HG03095 (cell line): ENCODE results near the gene ERICH6.
"Not testable (repeated sequence)": the region's sequence is repeated elsewhere in the genome, so short reads cannot be mapped to it uniquely, and the experiment has no call there.

Source experiments
- ATAC-seq: cut with Tn5 transposase; IDR thresholded peaks from one replicate; pipeline ENCODE4 v1.9.1; 2021; ENCODE audit warnings: moderate library complexity; ENCODE audit not compliant: unreplicated experiment

The ERICH6 gene

DNA sequence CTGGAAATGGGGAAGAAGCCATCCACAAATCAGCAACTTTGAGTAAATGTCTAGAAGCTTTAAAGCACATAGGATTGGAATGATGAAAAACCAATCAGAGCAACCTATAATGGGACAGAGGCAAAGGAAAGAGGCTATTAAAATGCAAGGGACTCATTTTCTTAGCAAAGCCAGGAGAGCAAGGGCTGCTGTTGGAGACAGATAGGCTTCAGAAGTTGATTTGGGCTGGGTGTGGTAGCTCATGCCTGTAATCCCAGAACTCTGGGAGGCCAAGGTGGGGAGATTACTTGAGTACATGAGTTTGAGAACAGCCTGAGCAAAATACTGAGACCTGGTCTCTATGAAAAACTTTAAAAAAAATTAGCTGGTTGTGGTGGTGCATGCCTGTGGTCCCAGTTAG lies 16.1 kb downstream of the ERICH6 start:
- ATAC-seq, result no peak

DNA sequence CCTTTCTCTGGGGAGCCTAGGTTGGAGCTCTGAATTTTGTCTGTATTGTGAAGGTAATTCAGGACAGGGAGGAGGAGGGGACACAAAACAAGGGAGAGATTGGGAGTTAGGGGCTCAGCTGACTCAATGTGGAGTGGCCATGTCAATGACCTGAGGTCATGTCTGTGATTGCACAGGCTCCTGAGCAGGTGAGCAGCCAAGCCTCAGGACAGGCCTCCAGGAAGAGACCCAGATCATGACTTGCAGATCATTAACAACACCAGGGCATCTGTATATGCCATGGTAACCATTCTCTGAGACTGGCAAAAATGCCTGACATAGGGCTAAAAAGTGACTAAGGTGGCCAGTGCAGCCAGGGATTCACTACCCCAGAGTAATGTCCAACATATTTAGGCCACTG lies 20.9 kb downstream of the ERICH6 start:
- no peak for ATAC-seq

GRCh38 chr3:150682279-150682678 lies 21.4 kb downstream of the ERICH6 start:
- ATAC-seq, result no peak

DNA sequence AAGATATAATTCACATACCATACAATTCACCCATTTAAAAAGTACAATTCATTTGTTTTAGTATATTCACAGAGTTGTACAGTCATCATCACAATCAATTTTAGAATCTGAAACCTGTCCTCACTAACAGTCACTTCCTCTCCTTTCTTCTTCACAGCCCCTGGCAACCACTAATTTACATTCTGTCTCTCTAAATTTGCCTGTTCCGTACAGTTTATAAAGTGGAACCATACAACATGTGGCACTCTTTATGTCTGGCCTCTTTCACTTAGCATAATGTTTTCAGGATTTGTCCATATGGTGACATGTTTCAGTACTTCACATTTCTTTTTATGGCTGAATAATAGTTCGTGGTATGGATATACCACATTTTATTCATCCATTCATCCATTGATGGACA lies 22.7 kb downstream of the ERICH6 start:
- peak; percentile 88 for ATAC-seq

DNA sequence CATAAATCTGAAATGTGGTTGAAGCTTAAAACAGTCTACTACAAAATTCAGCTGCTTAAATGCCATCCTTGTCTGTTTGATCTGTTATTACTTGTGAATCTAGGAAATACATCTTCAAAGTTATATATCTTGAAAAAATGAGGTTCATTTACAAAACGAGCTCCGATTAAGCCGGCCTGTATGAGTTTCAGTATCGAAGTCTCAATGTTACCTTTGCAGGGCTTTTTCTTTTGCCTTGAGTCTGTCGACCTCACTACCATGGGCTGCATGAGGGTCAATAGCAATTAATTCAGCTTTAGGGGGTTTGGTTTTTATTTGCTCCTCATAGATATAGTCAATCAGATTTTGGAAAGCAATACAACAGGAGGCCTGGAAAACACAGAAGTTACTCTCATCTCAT lies 23.2 kb downstream of the ERICH6 start:
- no peak for ATAC-seq

- ATAC-seq, result no peak
Measured at GRCh38 chr3:150675587-150675986, 28.1 kb downstream of the ERICH6 start.

DNA sequence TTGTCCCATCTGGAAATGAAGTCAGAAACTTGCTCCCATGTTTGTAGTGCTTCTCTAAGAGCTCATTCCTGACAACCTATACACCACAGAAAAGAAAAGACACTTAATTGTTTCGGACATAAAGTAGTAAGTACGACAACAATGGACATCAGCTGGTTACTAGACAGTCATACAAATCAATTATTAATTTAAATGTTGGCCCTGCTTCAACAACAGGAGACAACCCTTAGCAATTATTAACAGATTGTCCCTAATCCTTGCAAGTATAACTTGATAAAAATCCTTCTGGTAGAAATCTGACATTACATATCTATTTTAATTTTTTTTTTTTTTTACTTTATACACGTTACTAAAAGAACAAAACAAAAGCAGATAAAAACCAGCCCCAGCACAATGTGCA lies 29.8 kb downstream of the ERICH6 start:
- no peak for ATAC-seq

DNA sequence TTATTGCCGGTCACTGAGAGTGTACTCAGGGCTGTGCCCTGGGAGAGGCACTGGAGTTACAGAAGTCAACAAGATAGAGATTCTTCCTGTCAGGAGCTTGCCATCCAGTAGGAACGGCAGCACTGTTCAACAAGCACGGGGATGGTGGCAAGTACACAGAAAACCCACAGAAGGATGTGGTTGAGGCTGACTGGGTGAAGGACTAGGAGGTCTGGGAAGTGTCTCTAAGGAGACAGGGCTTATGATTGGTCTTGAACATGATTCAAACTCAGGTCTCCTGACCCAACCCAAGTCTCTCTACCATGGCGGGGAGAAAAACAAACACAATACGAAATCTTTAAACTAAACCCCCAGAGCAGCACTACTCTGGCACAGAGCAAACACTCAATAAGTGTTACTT lies 37.6 kb downstream of the ERICH6 start:
- no peak for ATAC-seq

- ATAC-seq, result no peak
Measured at GRCh38 chr3:150663461-150663860, 40.3 kb downstream of the ERICH6 start.

- no peak for ATAC-seq
Measured at GRCh38 chr3:150662410-150663200, 41.1 kb downstream of the ERICH6 start.

DNA sequence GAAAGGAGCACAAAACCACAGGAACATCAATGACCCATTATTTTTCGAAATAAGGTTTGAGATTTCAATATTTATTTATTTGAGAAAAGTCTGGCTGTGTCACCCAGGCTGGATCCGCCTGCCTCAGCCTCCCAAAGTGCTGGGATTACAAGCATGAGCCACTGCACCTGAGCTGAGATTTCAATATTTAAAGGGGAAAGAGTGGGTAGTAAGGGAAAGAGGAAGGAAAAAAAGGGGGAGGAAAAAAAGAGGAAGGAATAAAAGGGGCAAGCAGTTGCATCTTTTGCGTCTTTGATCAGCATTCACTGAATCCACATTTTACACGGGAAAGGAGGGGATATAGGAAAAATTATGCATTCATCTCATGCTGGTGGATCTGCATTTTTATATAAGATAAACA lies 47.4 kb downstream of the ERICH6 start:
- no peak for ATAC-seq

DNA sequence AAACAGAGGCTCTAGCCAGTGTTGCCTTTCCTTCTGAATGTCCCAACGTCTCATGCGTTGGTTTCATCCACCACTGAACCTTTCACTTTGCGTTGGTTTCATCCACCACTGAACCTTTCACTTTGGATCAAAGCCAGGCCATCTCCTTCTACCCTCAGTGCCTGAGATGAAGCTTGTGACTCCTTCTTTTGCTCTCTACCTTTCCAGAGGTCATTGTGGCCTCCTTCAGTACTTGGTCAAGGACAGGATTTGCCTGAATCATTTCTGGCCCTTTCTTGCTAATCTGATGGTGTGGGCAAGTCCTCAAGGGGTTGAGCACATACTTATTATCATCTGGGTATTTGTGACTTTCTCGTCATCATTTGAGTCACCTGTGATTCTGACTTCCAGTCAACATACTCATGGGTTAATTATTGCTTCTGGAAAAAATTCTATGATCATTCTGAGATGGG lies 50.6 kb downstream of the ERICH6 start:
- peak; percentile 52 for ATAC-seq

DNA sequence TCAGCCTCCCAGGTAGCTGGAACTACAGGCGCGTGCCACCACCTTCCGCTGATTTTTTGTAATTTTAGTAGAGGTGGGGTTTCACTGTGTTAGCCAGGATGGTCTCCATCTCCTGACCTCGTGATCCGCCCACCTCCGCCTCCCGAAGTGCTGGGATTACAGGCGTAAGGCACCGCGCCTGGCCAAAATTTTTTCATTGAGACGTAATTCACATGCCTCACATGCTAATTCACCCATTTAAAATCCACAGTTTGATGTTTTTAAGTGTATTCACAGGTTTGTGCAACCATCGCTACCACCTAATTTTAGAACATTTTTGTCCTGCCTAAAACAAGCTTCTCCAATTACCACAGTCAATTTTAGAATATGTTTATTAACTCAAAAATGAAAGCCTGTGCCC lies 63.5 kb downstream of the ERICH6 start:
- ATAC-seq, result no peak

DNA sequence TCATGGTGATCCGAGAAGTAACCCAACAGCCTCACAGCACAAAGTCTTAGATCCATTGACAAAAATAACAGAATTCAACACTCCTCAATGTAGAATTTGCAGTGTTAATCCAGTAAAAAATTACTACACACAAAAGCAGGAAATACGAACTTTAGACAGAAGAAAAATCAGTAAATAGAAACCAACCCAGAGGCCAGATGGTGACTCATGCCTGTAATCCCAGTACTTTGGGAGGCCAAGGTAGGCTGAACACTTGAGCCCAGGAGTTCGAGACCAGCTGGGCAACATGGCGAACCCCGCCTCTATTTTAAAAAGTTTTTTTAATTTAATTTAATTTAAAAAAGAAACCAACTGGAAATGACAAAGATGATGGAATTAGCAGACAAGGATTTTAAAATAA lies 64.5 kb downstream of the ERICH6 start:
- ATAC-seq, result no peak

GRCh38 chr3:150636258-150636657 lies 67.5 kb downstream of the ERICH6 start:
- ATAC-seq, result no peak

DNA sequence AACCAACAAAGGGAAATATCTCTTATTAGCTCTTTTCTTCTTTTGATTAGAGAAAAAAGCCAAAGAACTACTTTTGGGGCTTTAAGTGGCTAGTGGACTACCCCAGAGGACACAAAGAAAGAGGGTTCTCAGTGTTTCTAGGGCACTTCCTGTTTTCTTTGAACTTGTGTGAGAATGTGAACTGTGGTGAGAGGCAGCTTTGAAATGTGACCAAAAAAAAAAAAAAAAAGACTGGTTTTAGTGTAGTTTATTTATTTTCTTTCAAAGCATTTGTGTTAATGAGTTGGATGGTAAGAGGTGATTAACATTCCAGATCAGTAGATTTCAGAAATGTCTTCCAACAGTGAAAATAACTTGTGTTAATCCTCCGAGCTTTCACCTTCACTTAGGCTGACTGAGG lies 68.2 kb downstream of the ERICH6 start:
- ATAC-seq, result peak; percentile 64

- ATAC-seq, result no peak
Measured at GRCh38 chr3:150635076-150635475, 68.6 kb downstream of the ERICH6 start.

DNA sequence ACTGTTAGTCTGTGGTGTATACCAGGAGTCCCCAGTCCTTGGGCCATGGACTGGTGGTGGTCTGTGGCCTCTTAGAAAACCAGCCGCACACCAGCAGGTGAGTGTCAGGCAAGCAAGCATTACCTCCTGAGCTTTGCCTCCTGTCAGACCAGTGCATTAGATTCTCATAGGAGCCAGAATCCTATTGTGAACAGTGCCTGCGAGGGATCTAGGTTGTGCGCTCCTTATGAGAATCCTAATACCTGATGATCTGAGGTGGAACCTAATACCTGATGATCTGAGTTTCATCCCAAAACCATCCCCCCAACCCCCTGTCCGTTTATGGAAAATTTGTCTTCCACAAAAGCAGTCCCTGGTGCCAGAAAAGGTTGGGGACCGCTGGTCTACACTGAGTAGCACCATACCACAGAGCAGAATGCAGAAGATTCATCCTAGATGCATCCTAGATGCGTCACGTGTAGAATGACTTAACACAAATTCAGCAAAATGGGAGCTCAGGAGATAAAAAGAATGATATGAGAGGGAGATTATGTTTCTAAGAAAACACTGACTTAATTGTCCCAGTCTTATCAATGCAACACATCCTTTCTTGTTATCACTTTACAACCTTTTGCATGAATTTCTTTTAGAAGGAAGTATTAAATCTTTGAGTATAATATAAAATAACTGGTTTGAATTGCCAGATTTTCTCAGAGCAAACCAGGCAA lies 72.1 kb downstream of the ERICH6 start:
- no peak for ATAC-seq

GRCh38 chr3:150627557-150627956 lies 76.2 kb downstream of the ERICH6 start:
- ATAC-seq, result no peak

DNA sequence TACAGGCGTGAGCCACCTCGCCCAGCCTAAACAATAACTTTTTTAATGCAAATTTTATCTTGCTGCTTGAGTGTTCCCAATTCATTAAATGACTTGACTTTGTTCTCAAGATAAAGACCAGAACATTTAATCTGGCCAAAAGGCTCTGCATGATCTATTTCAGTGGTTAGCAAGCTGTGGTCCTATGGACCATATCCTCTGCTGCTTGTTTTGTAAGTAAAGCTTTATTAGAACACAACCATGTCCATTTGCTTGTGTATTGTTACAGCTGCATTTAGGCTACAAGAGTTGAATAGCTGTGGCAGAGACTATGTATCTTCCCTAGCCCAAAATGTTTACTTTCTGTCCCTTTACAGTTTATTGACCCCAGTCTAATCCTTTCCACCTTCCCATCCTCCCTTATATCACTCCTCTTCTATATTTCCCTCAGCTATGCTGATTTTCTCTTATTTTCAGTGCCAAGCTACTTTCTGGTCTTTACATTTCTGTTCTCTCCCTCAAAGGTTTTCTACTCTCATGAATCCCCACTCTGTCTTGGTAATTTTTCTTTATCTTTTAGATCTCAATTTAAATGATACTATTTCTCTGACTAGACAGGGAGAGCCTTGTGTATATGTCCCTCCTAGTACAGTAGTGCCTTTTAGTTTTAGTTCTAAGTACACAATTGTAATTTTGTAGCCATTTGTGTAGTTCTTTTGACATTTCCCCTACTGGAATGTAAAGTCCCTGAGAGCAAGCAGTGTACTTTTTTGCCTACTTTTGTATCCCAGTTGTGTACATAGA lies 77.4 kb downstream of the ERICH6 start:
- ATAC-seq, result no peak

DNA sequence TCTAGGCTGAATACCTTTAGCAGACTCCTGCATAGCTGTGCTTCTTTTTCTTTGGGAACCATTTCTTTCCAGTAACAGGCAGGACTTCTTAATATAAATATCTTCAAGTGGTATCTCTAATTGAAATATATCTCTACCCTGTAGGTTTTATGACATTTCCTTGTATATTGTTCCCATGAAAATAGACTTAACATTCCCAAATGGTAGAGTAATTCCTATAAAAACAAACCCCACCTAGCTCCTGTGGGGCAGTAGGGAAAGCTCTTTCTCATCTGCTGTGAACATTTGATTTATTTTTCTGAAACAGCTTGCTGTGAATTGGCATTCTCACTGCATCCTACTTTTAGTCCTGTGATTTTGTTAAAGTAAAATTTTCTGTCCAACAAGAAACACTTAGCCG lies 79.8 kb downstream of the ERICH6 start:
- no peak for ATAC-seq

GRCh38 chr3:150622955-150623354 lies 80.8 kb downstream of the ERICH6 start:
- not testable (repeated sequence) for ATAC-seq
